H1 (cell line): ENCODE measurements around the gene TNNC1. TPM values are rescaled to one million over a fixed set of nuclear protein-coding genes. Genes with fewer than 3 reads are reported as not detected.

Experiments
- CTCF ChIA-PET: fragments of 300-600 bp; sonication (Branson Sonifier 250); formaldehyde crosslinking; loops from one replicate; lab custom pipeline; 2021; ENCODE audit not compliant: partially characterized antibody; lab: Charles Lee
- POLR2A ChIA-PET: fragments of 300-600 bp; sonication (Branson Sonifier 250); formaldehyde crosslinking; loops from one replicate; lab custom pipeline; 2021; ENCODE audit warnings: inconsistent platforms; ENCODE audit not compliant: partially characterized antibody; lab: Charles Lee
- DNase-seq, 2 experiments: peaks; one replicate each; pipeline versions ENCODE4 v3.0.0 to v3.0.0-alpha.2; 2010 to 2022; ENCODE audit warnings: low spot score in 2 of 2, low read depth in 1 of 2, mixed read lengths in 1 of 2
- FAIRE-seq: peaks from 2 replicates; lab custom pipeline; 2011; peaks lifted over from hg19 to GRCh38; lab: Jason Lieb, UNC
- H2AFZ ChIP-seq: 2 replicates; pipeline ENCODE4 v1.8.1; 2012; ENCODE audit warnings: low read length, inconsistent platforms
- H2AK5ac ChIP-seq: 2 replicates; pipeline ENCODE4 v1.6.1; 2013; ENCODE audit warnings: low read depth, low read length
- H2BK120ac ChIP-seq: replicated peaks from 2 replicates; pipeline ENCODE3; 2013; ENCODE audit warnings: low read depth, low read length, inconsistent platforms
- H2BK12ac ChIP-seq: 2 replicates; pipeline ENCODE4 v1.6.1; 2013; ENCODE audit warnings: low read depth, low read length
- H2BK15ac ChIP-seq: 2 replicates; pipeline ENCODE4 v1.6.1; 2013; ENCODE audit warnings: low read length
- H2BK20ac ChIP-seq: 2 replicates; pipeline ENCODE4 v1.6.1; 2013; ENCODE audit warnings: low read length
- H2BK5ac ChIP-seq: 2 replicates; pipeline ENCODE4 v1.6.1; 2013; ENCODE audit warnings: low read depth, low read length
- H3K14ac ChIP-seq: 2 replicates; pipeline ENCODE4 v1.6.1; 2013; ENCODE audit warnings: inconsistent platforms; ENCODE audit not compliant: insufficient read length
- H3K18ac ChIP-seq: 2 replicates; pipeline ENCODE4 v1.6.1; 2013; ENCODE audit warnings: low read length; ENCODE audit errors: extremely low read depth
- H3K23ac ChIP-seq: 2 replicates; pipeline ENCODE4 v1.6.1; 2013; ENCODE audit warnings: inconsistent platforms; ENCODE audit not compliant: insufficient read length
- H3K23me2 ChIP-seq: 2 replicates; pipeline ENCODE4 v1.6.1; 2013; ENCODE audit warnings: low read depth, low read length
- H3K27ac ChIP-seq: 2 replicates; pipeline ENCODE4 v1.6.1; 2011; ENCODE audit warnings: low read depth, low read length, inconsistent platforms
- H3K27me3 ChIP-seq, 4 experiments: replicated peaks in 1 of 4; 1 replicate in 1 of 4; 2 replicates in 3 of 4; pipeline versions ENCODE4 v1.6.1 to v1.8.1; 2011 to 2013; ENCODE audit warnings: low read length in 3 of 4, mild to moderate bottlenecking in 3 of 4, inconsistent platforms in 2 of 4, mixed read lengths in 2 of 4, moderate library complexity in 1 of 4; ENCODE audit not compliant: control insufficient read depth in 3 of 4, insufficient read depth in 3 of 4; ENCODE audit errors: extremely low read depth in 1 of 4
- H3K36me3 ChIP-seq, 4 experiments: 2 replicates each; pipeline versions ENCODE4 v1.6.1 to v1.8.1; 2011 to 2013; ENCODE audit warnings: mild to moderate bottlenecking in 4 of 4, low read length in 3 of 4, moderate library complexity in 2 of 4, control low read depth in 1 of 4, inconsistent platforms in 1 of 4; ENCODE audit not compliant: insufficient read depth in 4 of 4, control insufficient read depth in 2 of 4
- H3K4ac ChIP-seq: replicated peaks from 2 replicates; pipeline ENCODE3; 2013; ENCODE audit warnings: low read length, low read depth, mixed read lengths, inconsistent platforms; ENCODE audit not compliant: insufficient read length
- H3K4me1 ChIP-seq, 4 experiments: replicated peaks in 1 of 4; 1 replicate in 1 of 4; 2 replicates in 3 of 4; pipeline versions ENCODE4 v1.6.1 to v1.8.1; 2011 to 2013; ENCODE audit warnings: low read length in 3 of 4, inconsistent platforms in 2 of 4, mixed read lengths in 1 of 4; ENCODE audit not compliant: insufficient read depth in 4 of 4, control insufficient read depth in 3 of 4
- H3K4me2 ChIP-seq, 2 experiments: 2 replicates each; pipeline versions ENCODE4 v1.6.1 to v1.8.1; 2011 to 2013; ENCODE audit warnings: low read depth in 2 of 2, low read length in 2 of 2, control low read depth in 1 of 2, inconsistent platforms in 1 of 2, mild to moderate bottlenecking in 1 of 2; ENCODE audit not compliant: insufficient read depth in 1 of 2
- H3K4me3 ChIP-seq, 4 experiments: fragments of 200-600, 300-600 bp in 1 of 4; sonication (generic), shearing (Covaris generic), sonication (Bioruptor Twin) in 1 of 4; 2 replicates each; pipeline versions ENCODE4 v1.5.1 to v1.8.1; 2011 to 2016; ENCODE audit warnings: low read length in 4 of 4, low read depth in 3 of 4, control low read depth in 2 of 4, inconsistent platforms in 2 of 4, mild to moderate bottlenecking in 2 of 4, mixed read lengths in 1 of 4, moderate library complexity in 1 of 4; ENCODE audit not compliant: insufficient read depth in 2 of 4; ENCODE audit errors: extremely low read depth in 1 of 4
- H3K56ac ChIP-seq: replicated peaks from 2 replicates; pipeline ENCODE3; 2013; ENCODE audit warnings: low read depth, mild to moderate bottlenecking, mixed read lengths, low read length, inconsistent platforms; ENCODE audit not compliant: insufficient read length
- H3K79me1 ChIP-seq: 2 replicates; pipeline ENCODE4 v1.6.1; 2013; ENCODE audit warnings: low read depth, low read length, control low read depth
- H3K79me2 ChIP-seq, 2 experiments: 2 replicates each; pipeline versions ENCODE4 v1.6.1 to v1.8.1; 2012 to 2013; ENCODE audit warnings: low read length in 2 of 2, mild to moderate bottlenecking in 2 of 2, inconsistent platforms in 1 of 2; ENCODE audit not compliant: insufficient read depth in 2 of 2, control insufficient read depth in 1 of 2
- H3K9ac ChIP-seq, 4 experiments: replicated peaks in 1 of 4; 1 replicate in 1 of 4; 2 replicates in 3 of 4; pipeline versions ENCODE4 v1.6.1 to v1.8.1; 2011 to 2013; ENCODE audit warnings: low read depth in 3 of 4, low read length in 3 of 4, control low read depth in 2 of 4, mild to moderate bottlenecking in 2 of 4, moderate library complexity in 2 of 4, inconsistent platforms in 1 of 4; ENCODE audit errors: extremely low read depth in 1 of 4
- H3K9me3 ChIP-seq, 2 experiments: 2 replicates each; pipeline versions ENCODE4 v1.6.1 to v1.8.1; 2012 to 2013; ENCODE audit warnings: mild to moderate bottlenecking in 2 of 2, moderate library complexity in 2 of 2, control low read depth in 1 of 2, inconsistent platforms in 1 of 2, low read depth in 1 of 2, low read length in 1 of 2, mixed read lengths in 1 of 2; ENCODE audit not compliant: insufficient read depth in 2 of 2
- H4K20me1 ChIP-seq, 2 experiments: replicated peaks in 1 of 2; 2 replicates each; pipeline versions ENCODE3 to v1.8.1; 2011 to 2013; ENCODE audit warnings: inconsistent platforms in 2 of 2, low read length in 2 of 2, mild to moderate bottlenecking in 1 of 2; ENCODE audit not compliant: insufficient read depth in 2 of 2, control insufficient read depth in 1 of 2
- H4K5ac ChIP-seq: 2 replicates; pipeline ENCODE4 v1.6.1; 2013; ENCODE audit warnings: low read length, low read depth, mixed read lengths, inconsistent platforms; ENCODE audit not compliant: insufficient read length
- H4K8ac ChIP-seq: 2 replicates; pipeline ENCODE4 v1.8.0; 2013; ENCODE audit warnings: mild to moderate bottlenecking, moderate library complexity, low read length, inconsistent platforms; ENCODE audit not compliant: insufficient read depth; ENCODE audit errors: extremely low read depth
- H4K91ac ChIP-seq: replicated peaks from 2 replicates; pipeline ENCODE3; 2013; ENCODE audit warnings: low read length, mixed read lengths, inconsistent platforms; ENCODE audit not compliant: insufficient read length
- CHD2 ChIP-seq: IDR thresholded peaks from 2 replicates; pipeline ENCODE4 v1.6.1; 2012; ENCODE audit warnings: low read length, improper control_type of control experiment
- NRF1 ChIP-seq: IDR thresholded peaks from 2 replicates; pipeline ENCODE4 v1.6.1; 2011; ENCODE audit warnings: mild to moderate bottlenecking, low read depth, low read length, improper control_type of control experiment
- RFX5 ChIP-seq: IDR thresholded peaks from 2 replicates; pipeline ENCODE4 v1.6.1; 2011; ENCODE audit warnings: low read depth, low read length, improper control_type of control experiment, borderline replicate concordance
- TAF1 ChIP-seq: IDR thresholded peaks from 2 replicates; pipeline ENCODE4 v1.6.1; 2011; ENCODE audit warnings: mild to moderate bottlenecking, low read depth, low read length
- TEAD4 ChIP-seq: IDR thresholded peaks from 2 replicates; pipeline ENCODE4 v1.6.1; 2012; ENCODE audit warnings: low read depth, low read length, inconsistent platforms, mixed read lengths
- YY1 ChIP-seq: IDR thresholded peaks from 2 replicates; pipeline ENCODE4 v1.6.1; 2011; ENCODE audit warnings: low read depth, mild to moderate bottlenecking, low read length
- ZNF274 ChIP-seq: IDR thresholded peaks from 2 replicates; pipeline ENCODE4 v1.7.0; 2012; ENCODE audit warnings: low read length, borderline replicate concordance; ENCODE audit errors: extremely low read depth
- WGBS, 2 experiments: shearing (Covaris generic) in 1 of 2; methylation state at CpG; one replicate each; pipeline versions ENCODE4 v1.1.6 to v1.1.7; 2013 to 2015; ENCODE audit warnings: low lambda C conversion rate in 2 of 2, mixed read lengths in 2 of 2, inconsistent platforms in 1 of 2, low coverage in 1 of 2, missing lambda C conversion rate in 1 of 2; ENCODE audit not compliant: insufficient replicate concordance in 2 of 2, insufficient coverage in 1 of 2, insufficient read length in 1 of 2; ENCODE audit errors: extremely low coverage in 1 of 2, missing lambda C conversion rate in 1 of 2; 5-methylcytosine and 5-hydroxymethylcytosine counted together
- polyA plus RNA-seq, 7 experiments: library from polyadenylated mRNA; depleted of rRNA in 3 of 7; stranded (reverse) in 5 of 7; unstranded in 2 of 7; fragments of >200 nt in 5 of 7; fragments of 200-250 nt in 2 of 7; gene quantifications; 1 replicate in 5 of 7; 2 replicates in 1 of 7; 4 replicates in 1 of 7; pipeline versions ENCODE4 v1.2.1 to v1.2.3, GENCODE V29; 2011 to 2013; ENCODE audit warnings: missing spikeins in 2 of 7, mixed read lengths in 2 of 7
- total RNA-seq: library from RNA; stranded (reverse); fragmentation: NEBNext Ultra II Directional; extraction: Animal tissue kit (Norgen Biotek cat#: 25700); gene quantifications from 2 replicates; pipeline ENCODE4 v1.2.1, GENCODE V29; 2021

The TNNC1 gene
- total and polyA plus RNA-seq, 2 of the 8 experiments (the other 6 are each of a cell fraction or from before 2014, with no cell fraction given): 5.8 to 16.4 TPM

DNA sequence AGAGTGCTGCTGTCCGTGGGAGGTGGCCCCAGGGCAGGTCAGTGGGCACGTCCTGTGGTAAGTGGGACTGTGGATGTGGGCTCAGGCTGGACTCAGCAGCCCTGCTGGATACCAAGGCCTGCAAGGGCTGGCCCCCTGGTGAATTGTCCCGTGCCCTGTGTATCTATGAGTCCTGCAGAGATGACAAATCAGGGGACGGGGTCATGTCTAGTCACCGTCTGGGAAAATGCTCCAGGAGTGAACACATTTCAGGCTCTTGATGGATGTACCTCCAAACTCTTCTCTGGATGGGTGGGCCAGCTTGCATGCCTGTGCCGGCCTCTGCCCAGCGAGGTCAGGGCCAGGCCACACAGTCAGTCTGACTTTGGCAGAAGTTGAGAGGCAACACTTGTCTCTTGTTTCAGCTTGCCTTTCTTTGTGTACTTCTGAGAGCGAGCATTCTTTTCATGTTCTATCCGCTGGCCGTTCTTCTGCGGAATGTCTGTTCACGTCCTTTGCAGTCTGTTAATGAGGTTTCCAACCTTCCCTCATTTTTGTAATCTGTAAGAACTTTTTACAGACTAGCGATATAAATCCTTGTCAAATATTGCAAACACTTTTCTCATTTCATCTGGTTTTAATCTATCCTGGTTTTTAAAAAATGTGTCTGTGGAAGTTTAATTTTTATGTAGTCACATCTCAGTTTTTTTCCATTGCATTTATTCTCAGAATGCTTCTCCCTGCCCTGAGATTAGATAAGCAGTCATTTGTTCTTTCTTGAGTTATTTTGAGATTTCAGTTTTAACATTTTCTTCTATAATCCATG, 29.9 kb upstream of the TNNC1 start:
- Histone ChIP-seq H4K5ac (no peak overlapping the region), H3K18ac (no peak overlapping the region), H3K4me1 (no peaks in the 10 kb centered on the region), H2BK20ac (no peak overlapping the region), H3K36me3 (peaks cover 27 to 56% (median 40%) of the 10 kb centered on the region in 4 experiments), H2AFZ (no peak overlapping the region), H3K9ac (no peak overlapping the region), H2BK5ac (no peak overlapping the region), H3K79me2 (no peaks in the 10 kb centered on the region), H3K4me2 (no peak overlapping the region), H2BK12ac (no peak overlapping the region), H3K56ac (no peak overlapping the region), H3K79me1 (peaks cover 2% of the 10 kb centered on the region; the same call in 1 of the 2 replicates), H4K8ac (no peak overlapping the region; the same call in 1 of the 2 replicates), H3K9me3 (no peaks in the 10 kb centered on the region), H3K27me3 (no peaks in the 10 kb centered on the region), H2AK5ac (no peak overlapping the region), H3K14ac (no peak overlapping the region), H4K91ac (no peak overlapping the region), H2BK15ac (no peak overlapping the region), H2BK120ac (no peak overlapping the region), H3K4me3 (no peak overlapping the region), H3K4ac (no peak overlapping the region), H4K20me1 (peaks cover 0 to 16% of the 10 kb centered on the region in 2 experiments), H3K23me2 (no peaks in the 10 kb centered on the region), H3K23ac (no peak overlapping the region), H3K27ac (0 out of 2 replicates have a peak overlapping the region, but pooled peaks have one; percentile 37)
- CTCF ChIA-PET: interaction anchor here (0.8 to 3.1 kb wide), 8 partner anchors 12 to 128 kb away, joined by 3 to 28 read pairs (median 10); no protein-coding TSS in a partner anchor
- FAIRE-seq (no peak), DNase-seq (no peak)
- POLR2A ChIA-PET: interaction anchor here (0.9 to 1.4 kb wide), 2 partner anchors 8 to 28 kb away, joined by 3 read pairs; no protein-coding TSS in a partner anchor
- 97% methylated on average over 13 of the region's 13 CpGs; no CpG with 5 or more reads in 1 of the 2 experiments for WGBS, 2 experiments
- TF ChIP-seq TEAD4 (no peak), CHD2 (no peak), NRF1 (no peak), YY1 (no peak), TAF1 (no peak), RFX5 (no peak), ZNF274 (no peak)
